GM23338 (cell line): ENCODE measurements around the gene SERPINA9.

Experiments used
- CREB1 ChIP-seq: fragments of 250-450 bp; sonication (Bioruptor Pico); IDR thresholded peaks from 2 replicates; pipeline ENCODE4 v1.5.0; 2020; ENCODE audit warnings: low read depth, mild to moderate bottlenecking, moderate library complexity
- EZH2 ChIP-seq: fragments of 200-600 bp; sonication (generic); IDR thresholded peaks from one replicate; pipeline ENCODE4 v1.8.0; 2017; ENCODE audit warnings: antibody characterized with exemption, mild to moderate bottlenecking, low read depth; ENCODE audit not compliant: unreplicated experiment
- EZH2phosphoT487 ChIP-seq: fragments of 200-600 bp; sonication (generic); IDR thresholded peaks from one replicate; pipeline ENCODE4 v1.8.1; 2018; ENCODE audit warnings: antibody characterized with exemption; ENCODE audit not compliant: unreplicated experiment
- JUNB ChIP-seq: IDR thresholded peaks from one replicate; pipeline ENCODE4 v1.6.1; 2016; ENCODE audit warnings: antibody characterized with exemption; ENCODE audit not compliant: unreplicated experiment
- POLR2AphosphoS5 ChIP-seq: IDR thresholded peaks from 2 replicates; pipeline ENCODE4 v1.6.1; 2016; ENCODE audit warnings: antibody characterized with exemption, low read depth
- REST ChIP-seq: IDR thresholded peaks from one replicate; pipeline ENCODE4 v1.6.1; 2018; ENCODE audit warnings: antibody characterized with exemption; ENCODE audit not compliant: unreplicated experiment
- ZNF114 ChIP-seq: fragments of 250-450 bp; sonication (Bioruptor Pico); IDR thresholded peaks from 2 replicates; pipeline ENCODE4 v1.5.0; 2020; ENCODE audit warnings: mild to moderate bottlenecking, moderate library complexity
- TF ChIP-seq, protein P1 (sequence below), 2 experiments: fragments of 200-600 bp in 1 of 2; sonication (generic) in 1 of 2; conservative IDR thresholded peaks; 2 replicates each; pipeline versions ENCODE4 v1.5.1 to v1.6.1; 2016 to 2017; ENCODE audit warnings: antibody characterized with exemption in 2 of 2, low read depth in 2 of 2, mild to moderate bottlenecking in 2 of 2, moderate library complexity in 1 of 2
- TF ChIP-seq, protein P2 (sequence below): fragments of 250-450 bp; sonication (Bioruptor Pico); IDR thresholded peaks from 2 replicates; pipeline ENCODE4 v1.5.0; 2020; ENCODE audit warnings: mild to moderate bottlenecking, moderate library complexity

DNA sequence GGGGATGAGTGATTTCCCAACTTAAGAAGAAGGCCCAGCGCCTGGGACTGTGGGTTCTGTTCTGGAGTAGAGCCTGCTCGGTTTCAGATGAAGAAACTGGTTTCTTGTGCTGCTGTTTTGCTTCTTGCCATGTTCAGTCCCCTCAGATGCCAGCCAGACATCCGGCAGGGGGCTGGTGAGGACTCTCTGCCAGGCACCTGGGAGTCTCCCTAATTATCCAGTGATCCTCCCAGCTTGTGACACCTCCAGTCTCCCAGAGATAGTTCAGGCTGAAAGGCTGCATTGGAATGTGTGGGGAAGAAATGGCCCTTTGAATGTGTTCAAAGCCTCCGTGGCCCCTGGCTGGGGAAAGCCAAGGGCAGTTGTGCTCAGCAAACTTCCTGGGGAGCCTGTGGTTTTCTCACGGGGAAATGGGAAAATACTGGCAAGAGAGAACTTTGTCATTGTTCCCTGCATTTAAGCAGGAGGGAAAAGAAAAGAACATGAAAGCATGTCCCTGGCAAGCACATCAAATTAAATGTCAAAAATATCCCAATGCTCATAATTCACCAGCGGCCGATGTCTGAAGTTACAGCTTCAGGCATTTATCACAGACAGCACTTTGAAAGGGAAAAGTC is 41.8 kb upstream of the SERPINA9 start:
- TF ChIP-seq EZH2 (no peak), POLR2AphosphoS5 (no peak), ZNF114 (no peak), REST (no peak), CREB1 (CRISPR knock-in tag) (no peak), EZH2phosphoT487 (no peak), JUNB (no peak)
- TF ChIP-seq, protein P1, sequence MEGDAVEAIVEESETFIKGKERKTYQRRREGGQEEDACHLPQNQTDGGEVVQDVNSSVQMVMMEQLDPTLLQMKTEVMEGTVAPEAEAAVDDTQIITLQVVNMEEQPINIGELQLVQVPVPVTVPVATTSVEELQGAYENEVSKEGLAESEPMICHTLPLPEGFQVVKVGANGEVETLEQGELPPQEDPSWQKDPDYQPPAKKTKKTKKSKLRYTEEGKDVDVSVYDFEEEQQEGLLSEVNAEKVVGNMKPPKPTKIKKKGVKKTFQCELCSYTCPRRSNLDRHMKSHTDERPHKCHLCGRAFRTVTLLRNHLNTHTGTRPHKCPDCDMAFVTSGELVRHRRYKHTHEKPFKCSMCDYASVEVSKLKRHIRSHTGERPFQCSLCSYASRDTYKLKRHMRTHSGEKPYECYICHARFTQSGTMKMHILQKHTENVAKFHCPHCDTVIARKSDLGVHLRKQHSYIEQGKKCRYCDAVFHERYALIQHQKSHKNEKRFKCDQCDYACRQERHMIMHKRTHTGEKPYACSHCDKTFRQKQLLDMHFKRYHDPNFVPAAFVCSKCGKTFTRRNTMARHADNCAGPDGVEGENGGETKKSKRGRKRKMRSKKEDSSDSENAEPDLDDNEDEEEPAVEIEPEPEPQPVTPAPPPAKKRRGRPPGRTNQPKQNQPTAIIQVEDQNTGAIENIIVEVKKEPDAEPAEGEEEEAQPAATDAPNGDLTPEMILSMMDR (conservative IDR thresholded peaks at IDR 0.05; ENCODE audit: low read depth in 2 of 2): no peak
- TF ChIP-seq, protein P2, sequence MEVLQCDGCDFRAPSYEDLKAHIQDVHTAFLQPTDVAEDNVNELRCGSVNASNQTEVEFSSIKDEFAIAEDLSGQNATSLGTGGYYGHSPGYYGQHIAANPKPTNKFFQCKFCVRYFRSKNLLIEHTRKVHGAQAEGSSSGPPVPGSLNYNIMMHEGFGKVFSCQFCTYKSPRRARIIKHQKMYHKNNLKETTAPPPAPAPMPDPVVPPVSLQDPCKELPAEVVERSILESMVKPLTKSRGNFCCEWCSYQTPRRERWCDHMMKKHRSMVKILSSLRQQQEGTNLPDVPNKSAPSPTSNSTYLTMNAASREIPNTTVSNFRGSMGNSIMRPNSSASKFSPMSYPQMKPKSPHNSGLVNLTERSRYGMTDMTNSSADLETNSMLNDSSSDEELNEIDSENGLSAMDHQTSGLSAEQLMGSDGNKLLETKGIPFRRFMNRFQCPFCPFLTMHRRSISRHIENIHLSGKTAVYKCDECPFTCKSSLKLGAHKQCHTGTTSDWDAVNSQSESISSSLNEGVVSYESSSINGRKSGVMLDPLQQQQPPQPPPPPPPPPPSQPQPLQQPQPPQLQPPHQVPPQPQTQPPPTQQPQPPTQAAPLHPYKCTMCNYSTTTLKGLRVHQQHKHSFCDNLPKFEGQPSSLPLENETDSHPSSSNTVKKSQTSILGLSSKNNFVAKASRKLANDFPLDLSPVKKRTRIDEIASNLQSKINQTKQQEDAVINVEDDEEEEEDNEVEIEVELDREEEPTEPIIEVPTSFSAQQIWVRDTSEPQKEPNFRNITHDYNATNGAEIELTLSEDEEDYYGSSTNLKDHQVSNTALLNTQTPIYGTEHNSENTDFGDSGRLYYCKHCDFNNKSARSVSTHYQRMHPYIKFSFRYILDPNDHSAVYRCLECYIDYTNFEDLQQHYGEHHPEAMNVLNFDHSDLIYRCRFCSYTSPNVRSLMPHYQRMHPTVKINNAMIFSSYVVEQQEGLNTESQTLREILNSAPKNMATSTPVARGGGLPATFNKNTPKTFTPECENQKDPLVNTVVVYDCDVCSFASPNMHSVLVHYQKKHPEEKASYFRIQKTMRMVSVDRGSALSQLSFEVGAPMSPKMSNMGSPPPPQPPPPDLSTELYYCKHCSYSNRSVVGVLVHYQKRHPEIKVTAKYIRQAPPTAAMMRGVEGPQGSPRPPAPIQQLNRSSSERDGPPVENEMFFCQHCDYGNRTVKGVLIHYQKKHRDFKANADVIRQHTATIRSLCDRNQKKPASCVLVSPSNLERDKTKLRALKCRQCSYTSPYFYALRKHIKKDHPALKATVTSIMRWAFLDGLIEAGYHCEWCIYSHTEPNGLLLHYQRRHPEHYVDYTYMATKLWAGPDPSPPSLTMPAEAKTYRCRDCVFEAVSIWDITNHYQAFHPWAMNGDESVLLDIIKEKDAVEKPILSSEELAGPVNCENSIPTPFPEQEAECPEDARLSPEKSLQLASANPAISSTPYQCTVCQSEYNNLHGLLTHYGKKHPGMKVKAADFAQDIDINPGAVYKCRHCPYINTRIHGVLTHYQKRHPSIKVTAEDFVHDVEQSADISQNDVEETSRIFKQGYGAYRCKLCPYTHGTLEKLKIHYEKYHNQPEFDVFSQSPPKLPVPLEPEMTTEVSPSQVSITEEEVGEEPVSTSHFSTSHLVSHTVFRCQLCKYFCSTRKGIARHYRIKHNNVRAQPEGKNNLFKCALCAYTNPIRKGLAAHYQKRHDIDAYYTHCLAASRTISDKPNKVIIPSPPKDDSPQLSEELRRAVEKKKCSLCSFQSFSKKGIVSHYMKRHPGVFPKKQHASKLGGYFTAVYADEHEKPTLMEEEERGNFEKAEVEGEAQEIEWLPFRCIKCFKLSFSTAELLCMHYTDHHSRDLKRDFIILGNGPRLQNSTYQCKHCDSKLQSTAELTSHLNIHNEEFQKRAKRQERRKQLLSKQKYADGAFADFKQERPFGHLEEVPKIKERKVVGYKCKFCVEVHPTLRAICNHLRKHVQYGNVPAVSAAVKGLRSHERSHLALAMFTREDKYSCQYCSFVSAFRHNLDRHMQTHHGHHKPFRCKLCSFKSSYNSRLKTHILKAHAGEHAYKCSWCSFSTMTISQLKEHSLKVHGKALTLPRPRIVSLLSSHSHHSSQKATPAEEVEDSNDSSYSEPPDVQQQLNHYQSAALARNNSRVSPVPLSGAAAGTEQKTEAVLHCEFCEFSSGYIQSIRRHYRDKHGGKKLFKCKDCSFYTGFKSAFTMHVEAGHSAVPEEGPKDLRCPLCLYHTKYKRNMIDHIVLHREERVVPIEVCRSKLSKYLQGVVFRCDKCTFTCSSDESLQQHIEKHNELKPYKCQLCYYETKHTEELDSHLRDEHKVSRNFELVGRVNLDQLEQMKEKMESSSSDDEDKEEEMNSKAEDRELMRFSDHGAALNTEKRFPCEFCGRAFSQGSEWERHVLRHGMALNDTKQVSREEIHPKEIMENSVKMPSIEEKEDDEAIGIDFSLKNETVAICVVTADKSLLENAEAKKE (CRISPR knock-in tag): no peak
